Measurements from ENCODE around the gene FAM90A1.
A peak's percentile ranks its signal among the peaks of the same experiment; 100 is the strongest.
"Not testable (repeated sequence)": the region's sequence is repeated elsewhere in the genome, so short reads cannot be mapped to it uniquely, and the experiment has no call there.

The FAM90A1 gene

GRCh38 chr12:8233935-8234495, 6.6 kb upstream of the FAM90A1 start:
- not testable (repeated sequence) for DNase-seq (ENCODE audit: extremely low read depth, low read depth)

DNA sequence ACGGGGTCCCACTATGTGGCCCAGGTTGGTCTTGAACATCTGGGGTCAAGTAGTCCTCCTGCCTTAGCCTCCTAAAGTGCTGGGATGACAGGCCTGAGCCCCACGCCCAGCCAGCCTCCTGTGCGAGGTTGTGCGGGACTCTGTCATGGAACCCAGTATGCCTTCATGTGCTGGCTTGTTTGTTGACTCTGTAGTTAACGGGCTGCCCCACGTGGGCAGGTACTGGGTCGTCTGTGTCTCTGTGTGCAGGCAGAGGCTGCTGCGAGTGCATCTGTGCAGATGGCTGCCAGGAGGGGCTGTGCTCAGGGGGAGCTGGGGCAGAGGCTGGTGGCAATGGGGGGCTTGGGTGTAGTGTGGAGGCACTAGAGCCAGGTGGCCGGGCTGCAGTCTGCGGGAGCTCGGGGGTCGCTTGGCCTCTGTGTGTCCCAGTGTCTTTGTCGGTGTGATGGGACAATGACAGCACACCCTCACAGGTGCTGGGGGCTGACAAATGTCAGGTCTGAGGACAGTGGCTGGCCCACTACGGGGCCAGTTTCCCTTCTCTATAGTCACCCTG, 6.0 kb upstream of the FAM90A1 start:
- DNase-seq (ENCODE audit: extremely low read depth, low read depth) = not testable (repeated sequence)

DNA sequence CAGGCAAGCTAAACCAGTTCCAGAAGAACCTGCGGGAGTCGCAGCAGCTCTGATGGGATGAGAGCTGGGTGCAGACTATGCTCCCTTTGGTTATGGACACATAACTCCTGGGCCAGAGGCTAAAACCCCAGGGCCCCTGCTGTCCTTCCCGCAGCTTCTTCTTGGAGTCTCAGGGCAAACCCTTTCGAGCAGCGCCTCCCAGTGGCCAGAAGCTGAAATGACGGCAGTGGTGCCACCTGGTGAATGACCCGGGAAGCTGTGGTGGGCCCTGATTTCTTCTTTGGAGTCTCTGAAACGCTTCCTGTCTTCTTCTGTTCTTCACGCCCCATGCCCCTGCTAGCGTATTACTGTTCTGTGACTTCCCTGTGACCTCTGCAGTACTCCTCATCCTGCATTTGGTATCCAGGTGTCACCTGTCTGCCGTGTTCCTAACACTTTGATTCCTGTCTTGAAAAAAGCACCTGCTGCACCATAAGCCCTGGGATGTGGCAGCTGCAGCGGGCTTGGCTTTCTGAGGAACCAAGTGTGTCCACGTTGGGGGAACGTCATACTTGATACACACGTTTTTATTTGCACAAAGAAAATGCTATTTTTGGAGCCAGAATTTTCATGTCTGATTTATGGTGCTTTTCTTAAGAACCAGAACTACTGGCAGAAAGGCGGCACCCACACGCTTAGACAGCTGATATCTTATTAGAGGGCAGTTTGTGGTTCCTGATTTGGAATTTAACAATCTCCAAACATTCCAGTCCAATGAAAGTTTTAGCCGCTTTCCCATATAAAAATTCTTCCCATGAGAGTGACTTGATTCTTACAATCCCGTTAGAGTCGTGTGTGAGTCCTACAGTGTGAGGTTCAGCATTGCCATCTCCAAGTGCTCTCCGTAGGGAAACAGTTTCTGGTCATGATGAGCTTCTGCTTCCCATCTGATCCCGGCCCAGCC, 4.5 kb upstream of the FAM90A1 start:
- not testable (repeated sequence) for DNase-seq (ENCODE audit: extremely low read depth, low read depth)
- TF ChIP-seq, protein P1, sequence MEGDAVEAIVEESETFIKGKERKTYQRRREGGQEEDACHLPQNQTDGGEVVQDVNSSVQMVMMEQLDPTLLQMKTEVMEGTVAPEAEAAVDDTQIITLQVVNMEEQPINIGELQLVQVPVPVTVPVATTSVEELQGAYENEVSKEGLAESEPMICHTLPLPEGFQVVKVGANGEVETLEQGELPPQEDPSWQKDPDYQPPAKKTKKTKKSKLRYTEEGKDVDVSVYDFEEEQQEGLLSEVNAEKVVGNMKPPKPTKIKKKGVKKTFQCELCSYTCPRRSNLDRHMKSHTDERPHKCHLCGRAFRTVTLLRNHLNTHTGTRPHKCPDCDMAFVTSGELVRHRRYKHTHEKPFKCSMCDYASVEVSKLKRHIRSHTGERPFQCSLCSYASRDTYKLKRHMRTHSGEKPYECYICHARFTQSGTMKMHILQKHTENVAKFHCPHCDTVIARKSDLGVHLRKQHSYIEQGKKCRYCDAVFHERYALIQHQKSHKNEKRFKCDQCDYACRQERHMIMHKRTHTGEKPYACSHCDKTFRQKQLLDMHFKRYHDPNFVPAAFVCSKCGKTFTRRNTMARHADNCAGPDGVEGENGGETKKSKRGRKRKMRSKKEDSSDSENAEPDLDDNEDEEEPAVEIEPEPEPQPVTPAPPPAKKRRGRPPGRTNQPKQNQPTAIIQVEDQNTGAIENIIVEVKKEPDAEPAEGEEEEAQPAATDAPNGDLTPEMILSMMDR (IDR thresholded peaks at IDR 0.05; ENCODE audit: low read depth, low read length) = peak; percentile 58

GRCh38 chr12:8231049-8231448, 3.6 kb upstream of the FAM90A1 start:
- not testable (repeated sequence) for DNase-seq (ENCODE audit: extremely low read depth, low read depth)

GRCh38 chr12:8229486-8229885, 2.1 kb upstream of the FAM90A1 start:
- DNase-seq (ENCODE audit: extremely low read depth, low read depth) = not testable (repeated sequence)

DNA sequence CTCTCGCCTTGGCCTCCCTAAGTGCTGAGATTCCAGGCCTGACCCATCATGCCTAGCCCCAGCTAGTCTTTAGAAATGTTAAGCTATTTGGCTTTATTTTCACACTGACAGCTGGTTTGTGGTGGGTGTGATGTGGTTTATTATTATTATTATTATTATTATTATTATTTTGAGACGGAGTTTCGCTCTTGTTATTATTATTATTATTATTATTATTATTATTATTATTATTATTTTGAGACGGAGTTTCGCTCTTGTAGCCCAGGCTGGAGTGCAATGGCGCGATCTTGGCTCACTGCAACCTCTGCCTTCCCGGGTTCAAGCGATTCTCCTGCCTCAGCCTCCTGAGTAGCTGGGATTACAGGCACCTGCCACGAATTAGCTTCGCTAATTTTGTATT, 1.2 kb upstream of the FAM90A1 start:
- DNase-seq (ENCODE audit: extremely low read depth, low read depth) = not testable (repeated sequence)

DNA sequence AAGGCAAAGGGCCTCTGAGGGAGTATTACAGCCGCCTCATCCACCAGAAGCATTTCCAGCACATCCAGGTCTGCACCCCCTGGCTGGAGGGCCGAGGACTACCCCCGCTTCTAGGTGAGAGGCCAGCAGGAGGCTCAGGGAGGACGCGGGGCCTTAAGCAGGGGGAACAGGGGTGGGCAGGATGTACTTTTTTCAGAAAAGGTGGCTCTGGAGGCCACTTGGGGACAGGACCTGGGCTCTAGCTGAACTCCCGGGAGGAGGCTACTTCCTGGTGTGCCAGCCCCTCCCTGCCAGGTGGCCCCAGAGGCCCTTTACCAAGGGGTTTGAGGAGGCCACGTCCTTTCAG, 287 bp upstream of the FAM90A1 start:
- DNase-seq (ENCODE audit: extremely low read depth, low read depth) = not testable (repeated sequence)

DNA sequence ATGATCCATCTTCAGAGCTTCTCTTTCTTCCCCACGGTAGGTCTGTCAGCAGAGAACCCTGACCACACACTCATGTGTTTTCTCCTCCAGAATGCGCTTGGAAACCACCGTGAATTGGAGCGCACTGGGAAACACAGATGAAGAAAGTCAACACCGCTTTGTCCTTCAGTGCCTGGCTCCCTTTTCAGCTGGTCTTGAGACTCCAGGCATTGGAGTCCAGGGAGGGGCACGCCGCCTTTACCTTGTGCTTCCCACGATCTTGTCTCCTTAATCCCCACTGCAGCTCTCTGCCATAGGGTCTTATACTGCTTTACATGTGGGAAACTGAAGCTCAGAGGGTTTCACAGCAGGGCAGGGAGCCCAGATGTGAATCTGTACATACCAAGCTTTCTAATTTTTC, 1.1 kb downstream of the FAM90A1 start:
- TF ChIP-seq, protein P1 (IDR thresholded peaks at IDR 0.05; ENCODE audit: low read depth, low read length) = no peak
- DNase-seq (ENCODE audit: extremely low read depth, low read depth) = no peak

GRCh38 chr12:8224782-8225181, 2.6 kb downstream of the FAM90A1 start:
- DNase-seq (ENCODE audit: extremely low read depth, low read depth) = not testable (repeated sequence)

DNA sequence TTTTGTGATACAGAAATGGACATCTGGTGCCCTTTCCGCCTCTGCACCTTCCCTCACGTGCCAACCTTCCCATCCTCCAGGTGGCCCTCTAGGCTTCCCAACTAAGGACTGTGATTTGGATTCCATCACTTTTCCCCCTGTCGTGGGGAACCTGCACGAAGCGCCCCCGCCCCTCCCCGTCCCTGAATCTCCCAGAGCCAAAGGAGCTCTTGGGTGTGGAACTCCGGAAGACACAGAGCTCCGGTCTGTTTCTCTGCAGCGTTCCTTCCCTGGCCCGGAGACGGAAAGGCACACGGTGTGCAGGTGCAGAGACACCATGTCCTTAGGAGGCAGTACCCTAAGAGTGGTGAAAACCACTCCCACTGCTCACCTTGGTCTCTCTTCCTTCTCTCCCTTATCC, 3.8 kb downstream of the FAM90A1 start:
- DNase-seq (ENCODE audit: extremely low read depth, low read depth) = not testable (repeated sequence)

GRCh38 chr12:8222303-8222702, 5.1 kb downstream of the FAM90A1 start:
- DNase-seq (ENCODE audit: extremely low read depth, low read depth) = not testable (repeated sequence)

GRCh38 chr12:8221844-8222243, 5.6 kb downstream of the FAM90A1 start:
- not testable (repeated sequence) for DNase-seq (ENCODE audit: extremely low read depth, low read depth)

DNA sequence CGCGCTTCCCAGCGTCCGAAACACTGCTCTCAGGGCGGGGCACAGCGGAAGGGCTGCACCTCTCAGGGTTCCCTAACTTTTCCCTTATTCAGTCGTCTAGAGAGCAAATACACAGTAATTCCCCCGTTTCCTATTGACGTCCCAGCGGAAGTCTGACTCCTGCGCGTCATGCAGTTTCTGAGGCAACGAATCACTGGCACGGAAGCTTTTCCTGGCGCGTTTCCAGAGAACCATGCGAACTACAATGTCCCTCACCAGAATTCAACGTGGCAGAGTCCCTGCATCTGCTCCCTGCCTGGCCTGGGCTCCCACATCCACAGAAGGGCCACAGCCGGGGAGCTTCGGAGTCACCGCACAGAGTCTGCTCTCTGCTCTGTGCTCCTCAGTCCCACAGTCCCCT, 6.0 kb downstream of the FAM90A1 start:
- DNase-seq (ENCODE audit: extremely low read depth, low read depth) = not testable (repeated sequence)

DNA sequence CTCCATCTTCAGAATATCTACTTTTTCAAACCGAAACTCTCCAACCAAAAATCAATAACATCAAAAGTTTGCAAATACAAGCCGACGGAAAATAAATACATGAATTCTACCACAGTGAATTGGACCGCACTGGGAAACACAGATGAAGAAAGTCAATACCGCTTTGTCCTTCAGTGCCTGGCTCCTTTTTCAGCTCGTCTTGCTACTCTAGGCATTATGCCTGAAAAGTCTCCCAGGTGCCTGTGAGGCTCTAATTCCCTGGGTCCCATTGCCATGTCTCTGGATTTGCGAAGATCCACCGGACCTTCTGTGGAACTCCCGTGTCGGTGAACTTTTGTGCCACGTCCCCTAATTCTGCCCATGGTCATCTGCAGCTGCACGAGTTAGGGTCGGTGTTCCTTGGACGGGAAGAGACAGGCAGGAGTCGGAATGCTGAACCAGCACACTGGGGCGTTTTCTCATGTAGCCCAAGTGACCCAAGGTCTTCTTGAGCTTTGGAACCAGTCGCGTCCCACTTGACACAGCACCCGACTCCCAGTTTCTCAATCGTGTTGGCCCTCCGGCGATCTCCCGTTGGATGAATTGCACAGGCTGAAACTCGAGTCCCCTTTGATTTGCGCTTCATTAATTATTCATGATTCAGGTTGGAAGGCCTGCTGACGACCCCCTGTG, 8.6 kb downstream of the FAM90A1 start:
- DNase-seq (ENCODE audit: extremely low read depth, low read depth) = not testable (repeated sequence)

DNA sequence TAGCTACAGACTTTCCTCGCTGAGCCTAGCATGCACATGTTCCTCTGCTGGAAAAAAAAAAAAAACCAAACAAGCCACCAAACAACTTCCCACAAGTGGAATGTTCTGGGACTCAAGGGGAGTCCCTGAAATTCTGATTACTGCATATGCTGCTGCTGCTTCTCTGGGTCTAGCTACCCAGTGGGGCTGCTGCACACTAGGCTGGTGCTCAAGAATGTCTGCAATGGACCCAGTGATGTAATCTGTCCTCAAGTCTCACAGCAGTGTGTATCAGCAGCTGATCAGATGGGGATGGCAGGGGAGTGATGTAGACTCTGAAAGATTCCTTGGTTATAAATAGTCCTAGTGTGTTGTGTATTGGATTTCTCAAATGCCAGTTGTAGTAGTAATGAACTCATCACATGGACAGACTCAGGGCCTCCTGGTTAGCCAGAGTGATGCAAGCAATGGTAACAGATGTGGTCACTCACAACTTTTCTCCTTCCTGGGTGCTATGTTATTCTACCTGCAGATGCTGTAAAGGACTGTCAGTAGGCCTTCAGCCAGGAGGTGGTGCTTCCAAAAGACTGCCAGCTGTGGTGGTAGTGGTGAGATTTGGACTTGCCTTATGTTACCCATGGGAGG, 29.6 kb downstream of the FAM90A1 start:
- DNase-seq (ENCODE audit: extremely low read depth, low read depth) = peak; percentile 39

DNA sequence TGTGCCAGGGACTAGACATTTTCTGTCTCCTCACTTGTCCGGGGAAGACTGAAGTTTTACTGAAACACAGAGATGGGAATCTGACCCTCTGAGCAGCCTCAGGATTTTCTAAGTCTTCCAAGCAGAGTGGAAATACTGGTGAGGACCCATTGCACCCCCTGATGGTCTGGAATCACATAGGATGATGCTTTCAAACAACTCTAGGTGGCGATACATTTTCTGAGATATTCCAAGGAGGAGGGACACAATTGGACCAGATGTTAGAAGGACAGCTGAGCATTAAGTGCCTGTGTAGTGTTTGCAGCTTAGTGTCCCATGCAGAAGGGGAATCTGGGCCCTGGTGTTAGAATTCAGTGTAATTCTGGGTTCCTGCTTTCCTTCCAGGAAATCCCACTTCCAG, 39.3 kb downstream of the FAM90A1 start:
- DNase-seq (ENCODE audit: extremely low read depth, low read depth) = not testable (repeated sequence)

DNA sequence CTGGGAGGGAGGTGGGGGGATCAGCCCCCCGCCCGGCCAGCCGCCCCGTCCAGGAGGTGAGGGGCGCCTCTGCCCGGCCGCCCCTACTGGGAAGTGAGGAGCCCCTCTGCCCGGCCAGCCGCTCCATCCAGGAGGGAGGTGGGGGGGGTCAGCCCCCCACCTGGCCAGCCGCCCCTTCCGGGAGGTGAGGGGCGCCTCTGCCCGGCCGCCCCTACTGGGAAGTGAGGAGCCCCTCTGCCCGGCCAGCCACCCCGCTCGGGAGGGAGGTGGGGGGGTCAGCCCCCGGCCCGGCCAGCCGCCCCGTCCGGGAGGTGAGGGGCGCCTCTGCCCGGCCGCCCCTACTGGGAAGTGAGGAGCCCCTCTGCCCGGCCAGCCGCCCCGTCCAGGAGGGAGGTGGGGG, 43.2 kb downstream of the FAM90A1 start:
- DNase-seq (ENCODE audit: extremely low read depth, low read depth) = not testable (repeated sequence)

GRCh38 chr12:8183346-8183745, 44.1 kb downstream of the FAM90A1 start:
- not testable (repeated sequence) for DNase-seq (ENCODE audit: extremely low read depth, low read depth)
